Stimulated activated CD4-positive, alpha-beta T cell treated with anti-CD3 and anti-CD28 coated beads, Interleukin-1b, Interleukin-23, amount 100 ng/mL, for 24 hours (primary cell): ENCODE data around the gene IFI30.

ENCODE experiments used
- DNase-seq, 4 experiments: peaks; one replicate each; pipeline ENCODE4 v3.0.0-alpha.2; 2020; ENCODE audit warnings: low read depth in 4 of 4, low spot score in 1 of 4

IFI30 gene

GRCh38 chr19:18173572-18174288, at the start of gene IFI30:
Gene IFI30, plus strand, starts transcription at chr19:18173813. Its CDS starts 29 bp downstream, at chr19:18173842.
- peak in 1 of 4 experiments; percentile 63 for DNase-seq

GRCh38 chr19:18123819-18124218, 49.8 kb upstream of the IFI30 start:
- no peak for DNase-seq

- DNase-seq: no peak
Measured at GRCh38 chr19:18126097-18126496, 47.5 kb upstream of the IFI30 start.

- DNase-seq: no peak
Measured at GRCh38 chr19:18128044-18128443, 45.6 kb upstream of the IFI30 start.

- DNase-seq: no peak
Measured at GRCh38 chr19:18128805-18129204, 44.8 kb upstream of the IFI30 start.

- no peak for DNase-seq
Measured at GRCh38 chr19:18130523-18131242, 42.9 kb upstream of the IFI30 start.

- no peak for DNase-seq
Measured at GRCh38 chr19:18131841-18132596, 41.6 kb upstream of the IFI30 start.

- no peak for DNase-seq
Measured at GRCh38 chr19:18135712-18136584, 37.7 kb upstream of the IFI30 start.

- no peak for DNase-seq
Measured at GRCh38 chr19:18137242-18137641, 36.4 kb upstream of the IFI30 start.

- no peak for DNase-seq
Measured at GRCh38 chr19:18137657-18138339, 35.8 kb upstream of the IFI30 start.

GRCh38 chr19:18140473-18140872, 33.1 kb upstream of the IFI30 start:
- no peak for DNase-seq

- DNase-seq: no peak
Measured at GRCh38 chr19:18141031-18141430, 32.6 kb upstream of the IFI30 start.

GRCh38 chr19:18143902-18144301, 29.7 kb upstream of the IFI30 start:
- DNase-seq: no peak

GRCh38 chr19:18144361-18144760, 29.3 kb upstream of the IFI30 start:
- DNase-seq: no peak

- no peak for DNase-seq
Measured at GRCh38 chr19:18144906-18145305, 28.7 kb upstream of the IFI30 start.

GRCh38 chr19:18145391-18145999, 28.1 kb upstream of the IFI30 start:
- DNase-seq: no peak

GRCh38 chr19:18147396-18147795, 26.2 kb upstream of the IFI30 start:
- DNase-seq: no peak

- no peak for DNase-seq
Measured at GRCh38 chr19:18149596-18149975, 24.0 kb upstream of the IFI30 start.

- no peak for DNase-seq
Measured at GRCh38 chr19:18150776-18151624, 22.6 kb upstream of the IFI30 start.
